Activated CD4-positive, alpha-beta T cell treated with anti-CD3 and anti-CD28 coated beads for 36 hours (primary cell): Measurements from ENCODE around the gene AMPD3. TPM values are rescaled to one million over a fixed set of nuclear protein-coding genes. Genes with fewer than 3 reads are reported as not detected.

ENCODE experiments used
- ATAC-seq: fragments of 200-7000 bp; cut with Tn5 transposase; one replicate; pipeline ENCODE4 v1.10.0; 2021; ENCODE audit warnings: mild to moderate bottlenecking, moderate library complexity
- CTCF ChIA-PET: fragments of 350-600 bp; sonication (Branson Sonifier 250); formaldehyde crosslinking; loops from one replicate; lab custom pipeline; 2021; ENCODE audit warnings: antibody characterized with exemption; lab: Charles Lee
- POLR2A ChIA-PET: fragments of 350-600 bp; sonication (Branson Sonifier 250); formaldehyde crosslinking; loops from one replicate; lab custom pipeline; 2021; ENCODE audit warnings: antibody characterized with exemption, inconsistent platforms; lab: Charles Lee
- DNase-seq: peaks from one replicate; pipeline ENCODE4 v3.0.0-alpha.2; 2020
- H3K27ac Mint-ChIP-seq: one replicate; pipeline ENCODE4 v1.8.0; 2021; ENCODE audit warnings: mixed read lengths
- H3K27me3 Mint-ChIP-seq: one replicate; pipeline ENCODE4 v1.8.0; 2021; ENCODE audit warnings: mixed read lengths
- H3K36me3 Mint-ChIP-seq: one replicate; pipeline ENCODE4 v1.8.0; 2021; ENCODE audit warnings: low read depth, mixed read lengths
- H3K4me1 Mint-ChIP-seq: one replicate; pipeline ENCODE4 v1.8.0; 2021; ENCODE audit warnings: mixed read lengths
- H3K4me3 Mint-ChIP-seq: one replicate; pipeline ENCODE4 v1.8.0; 2021; ENCODE audit warnings: mild to moderate bottlenecking, moderate library complexity, mixed read lengths
- H3K9me3 Mint-ChIP-seq: one replicate; pipeline ENCODE4 v1.8.0; 2021; ENCODE audit warnings: low read depth, mixed read lengths
- intact Hi-C, 2 experiments: fragments of 100-400 bp; cut with DNase I in 1 of 2; cut with micrococcal nuclease in 1 of 2; formaldehyde crosslinking; loops; one replicate each; pipeline versions ENCODE4 v1.14.2 to v1.15.1; 2022 to 2024; cut with DNase I, micrococcal nuclease
- total RNA-seq, 2 experiments: library from RNA; stranded (reverse); gene quantifications; one replicate each; pipeline ENCODE4 v1.2.3, GENCODE V29; 2021

AMPD3 gene
- total RNA-seq, 2 experiments from 2014 or later: 26.3 to 27.1 TPM

DNA sequence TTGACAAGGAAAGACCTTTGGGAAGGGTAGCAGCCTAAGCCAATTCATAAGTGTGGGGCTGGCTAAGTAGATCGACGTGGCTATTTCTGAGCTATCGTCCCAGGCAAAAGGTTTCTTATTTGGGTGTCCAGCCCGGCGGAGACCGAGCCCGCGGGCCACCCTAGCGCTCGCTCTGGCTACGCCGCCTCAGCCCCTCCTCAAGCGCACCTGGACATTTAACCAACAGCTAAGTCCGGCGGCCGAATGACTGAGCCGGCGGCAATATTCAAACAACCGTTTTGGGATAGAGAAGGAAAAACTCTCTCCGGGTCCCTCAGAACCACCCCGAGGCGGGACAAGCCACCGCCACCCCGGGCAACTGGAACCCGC lies 85.5 kb downstream of the AMPD3 start:
- ChIA-PET POLR2A (interaction anchor here (1.0 to 1.6 kb wide), 4 partner anchors 84 to 268 kb away, joined by 3 to 6 read pairs (median 4); partner anchors contain the start of gene EIF4G2), CTCF (interaction anchor here (0.6 to 3.3 kb wide), 40 partner anchors 9 to 835 kb away, joined by 3 to 29 read pairs (median 4); no protein-coding TSS in a partner anchor)
- peaks cover 21% of the 10 kb centered on the region for H3K4me1 Mint-ChIP-seq
- H3K27me3 Mint-ChIP-seq: no peaks in the 10 kb centered on the region
- ATAC-seq: peak; percentile 10
- DNase-seq: no peak
- peak overlapping the region; percentile 48 for H3K27ac Mint-ChIP-seq
- H3K36me3 Mint-ChIP-seq: no peaks in the 10 kb centered on the region
- no peaks in the 10 kb centered on the region for H3K9me3 Mint-ChIP-seq
- H3K4me3 Mint-ChIP-seq: peak overlapping the region; percentile 88
- intact Hi-C loops: loop anchor here (1.0 to 10.0 kb wide), 9 partner anchors 13 to 314 kb away; partner anchors contain the start of genes ADM (in 1 of the 2), EIF4G2 (in 1 of the 2) and ZBED5 (in 1 of the 2)

DNA sequence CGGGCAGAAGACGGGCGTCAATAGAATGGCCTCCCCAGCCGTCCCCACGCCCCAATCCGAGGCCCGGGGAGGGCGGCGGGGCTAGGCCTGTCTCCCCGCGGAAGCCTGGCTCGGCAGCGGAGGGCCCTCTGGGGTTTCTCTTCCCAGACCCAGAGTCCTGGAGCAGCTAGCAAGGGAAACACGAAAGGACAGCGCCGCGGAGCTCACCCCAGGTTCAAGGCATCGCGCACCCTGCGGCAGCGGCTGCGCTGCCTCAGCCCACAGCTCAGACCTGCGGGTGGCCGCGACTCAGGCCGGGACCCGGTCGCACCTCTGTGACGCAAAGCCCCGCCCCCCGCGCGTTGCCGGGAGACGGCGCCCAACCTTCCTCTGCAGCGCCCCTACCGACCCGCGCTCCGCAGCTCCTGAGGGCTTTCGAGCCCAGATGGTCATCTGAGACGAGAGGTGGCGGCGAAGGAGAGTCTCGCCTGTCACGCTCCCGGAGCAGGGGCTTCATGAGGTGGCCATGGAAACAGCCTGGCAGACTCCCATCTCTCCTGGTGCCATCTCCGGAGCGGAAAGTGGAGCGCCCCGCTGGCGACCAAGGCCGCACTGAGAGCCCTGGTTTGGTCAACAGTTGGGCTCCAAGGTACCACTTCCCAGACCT lies 86.0 kb downstream of the AMPD3 start, which contains the start of gene RNF141:
Gene RNF141 (minus strand): TSS at position 273 of the 646 bp plus-strand sequence. CDS start 7,029 bp downstream, outside the sequence.
- Mint-ChIP-seq H3K4me1 (peaks cover 18% of the 10 kb centered on the region), H3K27me3 (no peaks in the 10 kb centered on the region), H3K4me3 (peak within 1 kb of the TSS; percentile 88), H3K9me3 (no peaks in the 10 kb centered on the region), H3K36me3 (no peaks in the 10 kb centered on the region), H3K27ac (peak within 1 kb of the TSS; percentile 58)
- DNase-seq (peak; percentile 98), ATAC-seq (peak; percentile 98)
- intact Hi-C loops: loop anchor here (1.0 to 10.0 kb wide), 12 partner anchors 14 to 314 kb away; partner anchors contain the start of genes ADM (in 1 of the 2), CTR9 (in 1 of the 2), EIF4G2 (in 1 of the 2) and ZBED5 (in 1 of the 2)
- ChIA-PET POLR2A (interaction anchor here (1.0 to 1.6 kb wide), 4 partner anchors 85 to 268 kb away, joined by 3 to 6 read pairs (median 4); partner anchors contain the start of gene EIF4G2), CTCF (interaction anchor here (0.6 to 3.3 kb wide), 41 partner anchors 8 to 835 kb away, joined by 3 to 29 read pairs (median 4); no protein-coding TSS in a partner anchor)

DNA sequence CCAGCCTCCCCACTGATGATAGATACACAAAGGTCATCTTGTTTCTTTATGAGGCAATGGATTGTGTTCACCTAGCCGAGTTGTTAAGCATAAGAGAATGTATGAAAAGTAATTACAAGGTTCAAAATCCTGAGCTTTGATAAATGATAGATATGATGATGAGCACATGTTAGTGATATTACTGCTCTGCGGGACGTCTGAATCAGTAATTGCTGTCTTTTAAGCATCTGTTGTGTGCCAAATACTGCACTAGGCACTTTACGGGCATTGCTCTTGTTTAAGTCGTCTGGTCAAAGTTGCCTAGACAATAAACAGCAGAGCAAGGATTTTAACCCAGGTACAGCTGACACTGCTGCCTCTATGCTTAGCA lies 86.5 kb downstream of the AMPD3 start:
- no peaks in the 10 kb centered on the region for H3K27me3 Mint-ChIP-seq
- CTCF ChIA-PET: interaction anchor here (0.6 to 3.3 kb wide), 27 partner anchors 10 to 202 kb away, joined by 3 to 29 read pairs (median 6); no protein-coding TSS in a partner anchor
- no peaks in the 10 kb centered on the region for H3K36me3 Mint-ChIP-seq
- H3K4me3 Mint-ChIP-seq: peak overlapping the region; percentile 88
- ATAC-seq (no peak), DNase-seq (no peak)
- H3K4me1 Mint-ChIP-seq: peaks cover 14% of the 10 kb centered on the region
- POLR2A ChIA-PET: interaction anchor here (1.0 to 1.6 kb wide), 4 partner anchors 85 to 267 kb away, joined by 3 to 6 read pairs (median 4); partner anchors contain the start of gene EIF4G2
- H3K27ac Mint-ChIP-seq: peak overlapping the region; percentile 45
- no peaks in the 10 kb centered on the region for H3K9me3 Mint-ChIP-seq
- intact Hi-C loops: loop anchor here (1.0 to 10.0 kb wide), 10 partner anchors 83 to 313 kb away; partner anchors contain the start of genes ADM (in 1 of the 2), CTR9 (in 1 of the 2), EIF4G2 (in 1 of the 2) and ZBED5 (in 1 of the 2)

DNA sequence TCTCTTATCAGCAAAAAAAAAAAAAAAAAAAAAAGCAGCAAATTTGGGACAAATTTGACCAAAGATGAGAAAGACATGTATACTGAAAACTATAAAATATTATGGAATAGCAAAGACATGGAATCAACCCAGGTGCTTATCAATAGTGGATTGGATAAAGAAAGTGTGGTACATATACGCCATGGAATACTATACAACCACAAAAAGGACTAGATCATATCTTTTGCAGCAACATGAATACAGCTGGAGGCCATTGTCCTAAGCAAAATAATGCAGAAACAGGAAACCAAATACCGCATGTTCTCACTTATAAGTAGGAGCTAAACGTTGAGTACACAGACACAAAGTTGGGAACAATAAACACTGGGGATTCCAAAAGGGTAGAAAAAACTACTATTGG lies 87.7 kb downstream of the AMPD3 start:
- Mint-ChIP-seq H3K27ac (no peak overlapping the region), H3K4me3 (no peak overlapping the region), H3K4me1 (peaks cover 10% of the 10 kb centered on the region), H3K9me3 (no peaks in the 10 kb centered on the region), H3K36me3 (no peaks in the 10 kb centered on the region), H3K27me3 (no peaks in the 10 kb centered on the region)
- intact Hi-C loops: loop anchor here (5.0 to 10.0 kb wide), 3 partner anchors 192 to 312 kb away; partner anchors contain the start of genes ADM (in 1 of the 2) and ZBED5 (in 1 of the 2)
- POLR2A ChIA-PET: no interaction called here
- CTCF ChIA-PET: interaction anchor here (2.4 to 3.3 kb wide), 3 partner anchors 10 to 114 kb away, joined by 8 to 16 read pairs (median 14); no protein-coding TSS in a partner anchor
- DNase-seq: no peak
- no peak for ATAC-seq

DNA sequence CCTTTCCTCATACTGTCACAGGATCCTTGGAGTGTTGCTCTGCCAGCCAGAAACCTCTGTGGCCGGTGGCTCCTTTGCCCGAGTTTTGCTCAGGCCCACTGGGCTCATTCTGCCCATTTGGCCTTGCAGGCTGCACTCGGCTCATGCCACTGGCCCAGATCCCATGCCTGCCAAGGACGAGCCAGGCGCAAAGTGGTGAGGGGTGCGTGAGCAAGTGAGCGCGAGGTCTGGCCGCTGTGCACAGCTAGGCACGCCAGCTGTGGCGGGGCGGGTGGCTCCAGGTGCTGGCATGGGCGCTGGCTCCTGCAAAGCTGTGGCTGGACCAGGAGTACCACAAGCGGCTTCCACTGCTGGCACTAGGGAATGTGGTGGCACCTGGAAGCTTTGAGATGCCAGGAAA lies 88.7 kb downstream of the AMPD3 start:
- intact Hi-C loops: loop anchor here (5.0 to 10.0 kb wide), 3 partner anchors 191 to 311 kb away; partner anchors contain the start of genes ADM (in 1 of the 2) and ZBED5 (in 1 of the 2)
- POLR2A ChIA-PET: no interaction called here
- ATAC-seq: no peak
- H3K27me3 Mint-ChIP-seq: no peaks in the 10 kb centered on the region
- H3K9me3 Mint-ChIP-seq: no peaks in the 10 kb centered on the region
- H3K4me1 Mint-ChIP-seq: peaks cover 10% of the 10 kb centered on the region
- H3K27ac Mint-ChIP-seq: no peak overlapping the region
- no peak for DNase-seq
- H3K36me3 Mint-ChIP-seq: no peaks in the 10 kb centered on the region
- CTCF ChIA-PET: interaction anchor here (1.7 kb wide), 1 partner anchor 11 kb away, joined by 4 read pairs; no protein-coding TSS in a partner anchor
- no peak overlapping the region for H3K4me3 Mint-ChIP-seq

DNA sequence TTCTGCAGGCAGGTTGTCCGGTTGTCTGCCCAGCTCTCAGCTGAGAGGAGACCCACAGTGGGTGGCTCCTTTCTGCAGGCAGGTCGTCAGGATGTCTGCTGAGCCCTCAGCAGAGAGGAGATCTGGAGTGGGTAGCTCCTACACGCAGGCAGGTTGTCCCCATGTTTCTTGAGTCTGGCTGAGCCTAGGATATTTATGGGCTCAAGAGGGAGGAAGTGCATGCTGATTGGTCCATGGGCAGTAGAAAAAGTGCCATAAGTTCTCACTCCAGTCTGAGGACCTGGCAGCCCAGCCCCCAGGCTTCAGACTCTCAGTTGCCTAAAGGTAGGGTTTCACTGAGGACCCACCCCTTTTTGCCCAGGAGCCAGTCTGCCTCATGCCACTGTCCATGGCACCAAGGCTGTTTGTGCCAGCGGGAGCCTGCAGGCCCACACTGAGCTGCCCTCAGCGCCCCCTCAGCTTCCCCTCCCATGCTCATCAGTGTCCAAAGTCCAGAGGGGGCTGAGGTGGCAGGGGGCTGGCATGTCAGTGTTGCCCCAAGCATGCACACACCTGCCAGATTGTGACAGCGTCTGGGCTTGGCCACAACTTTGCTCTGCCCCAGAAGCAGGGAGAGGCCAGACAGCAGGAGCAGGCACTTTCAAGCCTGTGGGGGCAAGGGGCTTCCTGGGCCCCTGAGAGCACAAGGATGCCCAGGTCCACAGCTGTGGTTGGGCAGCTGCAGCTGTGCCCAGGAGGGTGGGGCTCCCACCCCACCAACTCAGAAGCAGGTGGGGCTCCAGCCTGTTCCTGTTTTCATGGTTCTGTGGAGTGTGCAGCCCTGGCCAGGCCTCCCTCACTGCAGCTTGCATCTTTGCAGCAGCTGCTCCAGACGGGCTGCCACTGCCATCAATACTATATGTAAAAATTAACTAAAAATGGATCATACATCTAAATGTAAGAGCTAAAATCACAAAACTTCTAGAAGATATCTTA lies 89.7 kb downstream of the AMPD3 start:
- no peak overlapping the region for H3K27ac Mint-ChIP-seq
- ATAC-seq (no peak), DNase-seq (no peak)
- no peak overlapping the region for H3K4me3 Mint-ChIP-seq
- intact Hi-C loops: loop anchor here (5.0 to 10.0 kb wide), 3 partner anchors 190 to 310 kb away; partner anchors contain the start of genes ADM (in 1 of the 2) and ZBED5 (in 1 of the 2)
- H3K9me3 Mint-ChIP-seq: no peaks in the 10 kb centered on the region
- no peaks in the 10 kb centered on the region for H3K27me3 Mint-ChIP-seq
- POLR2A ChIA-PET: no interaction called here
- H3K4me1 Mint-ChIP-seq: peaks cover 8% of the 10 kb centered on the region
- CTCF ChIA-PET: interaction anchor here (1.2 to 1.7 kb wide), 2 partner anchors 12 to 183 kb away, joined by 3 to 4 read pairs; no protein-coding TSS in a partner anchor
- no peaks in the 10 kb centered on the region for H3K36me3 Mint-ChIP-seq

DNA sequence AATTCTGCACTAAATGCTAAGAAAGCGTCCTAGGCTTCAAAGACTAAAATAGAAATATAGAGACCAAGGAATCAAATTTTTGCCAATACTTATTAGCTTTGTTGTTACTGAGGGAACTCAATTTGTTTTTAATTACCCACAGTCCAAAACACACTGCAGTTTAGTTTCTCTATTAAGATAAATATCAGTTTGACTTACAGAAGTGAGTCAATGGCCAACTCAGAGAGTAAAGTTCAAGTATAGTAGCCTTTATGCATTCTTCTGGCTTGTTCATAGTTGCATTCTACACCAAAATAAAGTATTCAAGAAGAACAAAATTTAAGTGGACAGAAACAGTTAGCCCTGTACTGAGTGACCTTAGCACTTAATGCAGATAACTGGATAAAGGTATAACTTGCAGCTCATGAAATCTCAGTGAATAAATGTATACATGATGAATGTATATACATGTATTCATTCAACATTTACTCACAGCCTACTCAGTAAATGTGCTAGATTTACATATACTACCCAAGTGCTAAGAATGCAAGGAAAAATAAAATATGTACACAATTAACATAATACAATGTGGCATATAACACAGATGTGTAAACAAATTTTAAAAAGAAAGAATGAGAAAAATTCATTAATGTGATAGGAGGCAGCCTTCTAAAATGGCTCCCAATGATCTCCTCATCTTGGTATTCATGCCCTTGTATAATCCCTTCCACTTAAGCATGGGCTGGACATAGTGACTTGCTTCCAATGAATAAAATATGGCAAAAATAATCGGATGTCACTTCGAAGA lies 95.6 kb downstream of the AMPD3 start:
- no peak for ATAC-seq
- H3K27me3 Mint-ChIP-seq: peaks cover 7% of the 10 kb centered on the region
- POLR2A ChIA-PET: no interaction called here

DNA sequence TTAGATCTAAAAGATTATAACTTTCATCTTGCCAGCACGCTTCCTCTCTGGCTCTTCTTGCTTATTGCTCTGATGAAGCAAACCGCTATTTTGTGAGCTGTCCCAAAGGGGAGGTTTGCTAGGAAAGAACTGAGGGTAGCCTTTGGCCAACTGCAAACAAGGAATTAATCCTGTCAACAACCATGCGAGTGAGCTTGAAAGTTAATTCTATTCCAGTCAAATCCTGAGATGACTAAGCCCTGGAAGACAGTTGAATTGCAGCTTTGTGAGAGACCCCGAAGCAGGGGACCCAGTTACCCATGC lies 96.2 kb downstream of the AMPD3 start:
- ATAC-seq: no peak
- peaks cover 4% of the 10 kb centered on the region for H3K9me3 Mint-ChIP-seq
- peaks cover 7% of the 10 kb centered on the region for H3K27me3 Mint-ChIP-seq
- intact Hi-C loops: no loop called here
- no peak overlapping the region for H3K4me3 Mint-ChIP-seq
- no peaks in the 10 kb centered on the region for H3K36me3 Mint-ChIP-seq
- ChIA-PET CTCF (no interaction called here), POLR2A (no interaction called here)
- no peak overlapping the region for H3K27ac Mint-ChIP-seq
- no peaks in the 10 kb centered on the region for H3K4me1 Mint-ChIP-seq
- no peak for DNase-seq

More for the DNA sequence above, 95.6 kb downstream of the AMPD3 start:
- no peak overlapping the region for H3K27ac Mint-ChIP-seq
- H3K4me3 Mint-ChIP-seq: no peak overlapping the region
- intact Hi-C loops: no loop called here
- DNase-seq: no peak
- CTCF ChIA-PET: interaction anchor here (0.8 kb wide), 1 partner anchor 10 kb away, joined by 3 read pairs; the partner anchor contains the start of gene RNF141
- no peaks in the 10 kb centered on the region for H3K4me1 Mint-ChIP-seq
- no peaks in the 10 kb centered on the region for H3K36me3 Mint-ChIP-seq
- peaks cover 4% of the 10 kb centered on the region for H3K9me3 Mint-ChIP-seq

DNA sequence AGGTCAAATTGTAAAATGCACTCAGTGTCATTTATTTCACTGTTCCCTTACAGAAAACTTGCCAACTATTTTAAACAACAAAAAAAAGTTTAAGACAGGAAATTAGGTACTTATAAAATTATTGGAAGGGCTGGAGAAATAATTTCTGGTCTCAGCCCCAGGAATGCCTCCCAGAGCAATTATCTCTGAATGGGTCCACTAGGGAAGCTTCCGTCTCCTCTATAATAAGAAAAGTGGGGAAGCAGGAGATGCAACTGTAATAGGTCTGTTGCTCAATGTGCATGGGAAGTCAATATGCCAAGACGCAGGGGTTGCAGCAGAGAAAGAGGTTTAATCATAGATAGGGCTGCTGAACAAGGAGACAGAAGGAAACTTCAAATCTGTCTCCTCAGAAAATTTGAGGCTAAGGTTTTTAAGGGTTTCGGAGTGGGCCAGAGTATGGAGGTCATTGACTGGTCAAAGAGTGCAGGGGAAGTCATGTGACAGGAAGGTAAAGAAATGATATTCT lies 96.8 kb downstream of the AMPD3 start:
- Mint-ChIP-seq H3K9me3 (peaks cover 4% of the 10 kb centered on the region), H3K4me3 (no peak overlapping the region), H3K36me3 (no peaks in the 10 kb centered on the region), H3K4me1 (no peaks in the 10 kb centered on the region), H3K27me3 (peaks cover 7% of the 10 kb centered on the region), H3K27ac (no peak overlapping the region)
- ATAC-seq (no peak), DNase-seq (no peak)
- intact Hi-C loops: no loop called here
- ChIA-PET POLR2A (no interaction called here), CTCF (interaction anchor here (1.6 kb wide), 1 partner anchor 11 kb away, joined by 8 read pairs; the partner anchor contains the start of gene RNF141)

DNA sequence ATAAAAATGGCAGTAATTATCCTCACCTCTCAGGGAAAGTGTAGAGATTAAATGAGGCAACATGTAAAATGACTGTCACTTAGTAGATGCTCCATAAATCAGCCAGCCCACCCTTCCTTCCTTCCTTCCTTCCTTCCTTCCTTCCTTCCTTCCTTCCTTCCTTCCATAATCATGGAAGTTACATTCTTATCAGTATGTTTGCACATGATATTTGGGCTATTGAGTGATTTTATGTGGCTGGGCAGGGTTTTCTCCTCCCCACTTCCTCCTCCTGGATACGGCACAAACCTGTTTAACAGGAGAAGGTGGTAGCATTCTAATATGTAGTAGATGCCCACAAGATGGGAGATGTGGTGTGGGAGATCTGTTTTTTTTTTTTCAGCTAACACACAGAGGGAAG lies 101.5 kb downstream of the AMPD3 start:
- no peak overlapping the region for H3K27ac Mint-ChIP-seq
- ATAC-seq: no peak
- no peak for DNase-seq
- no peaks in the 10 kb centered on the region for H3K36me3 Mint-ChIP-seq
- POLR2A ChIA-PET: no interaction called here
- no peaks in the 10 kb centered on the region for H3K4me1 Mint-ChIP-seq
- CTCF ChIA-PET: interaction anchor here (0.9 to 1.0 kb wide), 2 partner anchors 11 to 22 kb away, joined by 3 read pairs; no protein-coding TSS in a partner anchor
- intact Hi-C loops: no loop called here
- H3K9me3 Mint-ChIP-seq: peaks cover 4% of the 10 kb centered on the region
- peaks cover 4% of the 10 kb centered on the region for H3K27me3 Mint-ChIP-seq
- H3K4me3 Mint-ChIP-seq: no peak overlapping the region
